HEK293 (cell line): ENCODE data around the gene COL7A1.

Source experiments
- CTCF ChIA-PET: fragments of 350-600 bp; formaldehyde crosslinking; extraction: SDS; loops from one replicate; lab custom pipeline; 2021; ENCODE audit warnings: antibody characterized with exemption; lab: Yijun Ruan, JAX
- POLR2A ChIA-PET: fragments of 300-600 bp; formaldehyde crosslinking; extraction: SDS; loops from one replicate; lab custom pipeline; 2020; ENCODE audit warnings: antibody characterized with exemption, inconsistent platforms; lab: Yijun Ruan, JAX
- H3K27ac ChIP-seq: fragments of 200-500 bp; sonication (Bioruptor generic); 2 replicates; pipeline ENCODE4 v1.5.1; 2014; ENCODE audit warnings: low read depth, low read length, control low read depth, inconsistent platforms; ENCODE audit errors: extremely low read depth
- H3K36me3 ChIP-seq, 2 experiments: fragments of 200-500 bp in 1 of 2; sonication (Bioruptor generic) in 1 of 2; 1 replicate in 1 of 2; 2 replicates in 1 of 2; pipeline ENCODE4 v1.5.1; 2014 to 2017; ENCODE audit warnings: inconsistent platforms in 2 of 2, low read length in 2 of 2; ENCODE audit not compliant: control insufficient read depth in 2 of 2, insufficient read depth in 1 of 2
- H3K4me1 ChIP-seq: fragments of 200-500 bp; sonication (Bioruptor generic); 2 replicates; pipeline ENCODE4 v1.5.1; 2014; ENCODE audit warnings: mild to moderate bottlenecking, low read length, inconsistent platforms; ENCODE audit not compliant: control insufficient read depth, insufficient read depth
- H3K4me3 ChIP-seq: 2 replicates; pipeline ENCODE4 v1.5.1; 2011; ENCODE audit warnings: low read depth, mild to moderate bottlenecking, control low read depth, low read length, moderate library complexity
- H3K9me3 ChIP-seq: fragments of 200-500 bp; sonication (Bioruptor generic); 2 replicates; pipeline ENCODE4 v1.5.1; 2014; ENCODE audit warnings: low read depth, low read length, inconsistent platforms; ENCODE audit not compliant: control insufficient read depth, insufficient read depth
- EGR2 ChIP-seq: fragments of 450-650 bp; formaldehyde crosslinking; IDR thresholded peaks from 2 replicates; pipeline ENCODE4 v1.5.1; 2016; ENCODE audit warnings: low read depth, missing biosample characterization, missing genetic modification characterization
- HOXC10 ChIP-seq: sonication (generic); formaldehyde crosslinking; IDR thresholded peaks from 2 replicates; pipeline ENCODE4 v1.8.1; 2023; ENCODE audit warnings: mild to moderate bottlenecking, missing genetic modification reagents
- KLF7 ChIP-seq: fragments of 450-650 bp; formaldehyde crosslinking; IDR thresholded peaks from 2 replicates; pipeline ENCODE4 v1.5.1; 2016; ENCODE audit warnings: missing biosample characterization, missing genetic modification characterization, borderline replicate concordance
- SALL2 ChIP-seq: fragments of 450-650 bp; formaldehyde crosslinking; IDR thresholded peaks from 2 replicates; pipeline ENCODE4 v1.5.0; 2017; ENCODE audit warnings: missing biosample characterization, mild to moderate bottlenecking, missing genetic modification characterization, borderline replicate concordance
- ZNF24 ChIP-seq: fragments of 450-650 bp; formaldehyde crosslinking; IDR thresholded peaks from 2 replicates; pipeline ENCODE4 v1.5.1; 2016; ENCODE audit warnings: missing biosample characterization, missing genetic modification characterization
- ZNF248 ChIP-seq: fragments of 450-650 bp; formaldehyde crosslinking; IDR thresholded peaks from 2 replicates; pipeline ENCODE4 v1.5.1; 2017; ENCODE audit warnings: missing biosample characterization, missing genetic modification characterization
- ZNF354C ChIP-seq: fragments of 450-650 bp; formaldehyde crosslinking; IDR thresholded peaks from 2 replicates; pipeline ENCODE4 v1.5.1; 2016; ENCODE audit warnings: missing biosample characterization, missing genetic modification characterization, low read depth, borderline replicate concordance
- ZNF37A ChIP-seq: fragments of 450-650 bp; IDR thresholded peaks from 2 replicates; pipeline ENCODE4 v1.5.1; 2018; ENCODE audit warnings: missing biosample characterization, missing genetic modification characterization
- ZNF416 ChIP-seq: fragments of 450-650 bp; formaldehyde crosslinking; IDR thresholded peaks from 2 replicates; pipeline ENCODE4 v1.5.1; 2016; ENCODE audit warnings: missing biosample characterization, missing genetic modification characterization
- ZNF514 ChIP-seq: fragments of 450-650 bp; formaldehyde crosslinking; IDR thresholded peaks from 2 replicates; pipeline ENCODE4 v1.5.1; 2016; ENCODE audit warnings: missing biosample characterization, missing genetic modification characterization
- ZNF530 ChIP-seq: fragments of 450-650 bp; formaldehyde crosslinking; IDR thresholded peaks from 2 replicates; pipeline ENCODE4 v1.5.1; 2016; ENCODE audit warnings: low read depth, missing biosample characterization, missing genetic modification characterization
- ZNF555 ChIP-seq: fragments of 450-650 bp; formaldehyde crosslinking; conservative IDR thresholded peaks from 2 replicates; pipeline ENCODE4 v1.5.1; 2017; ENCODE audit warnings: missing biosample characterization, mild to moderate bottlenecking, missing genetic modification characterization, inconsistent platforms
- ZNF561 ChIP-seq: fragments of 450-650 bp; IDR thresholded peaks from 2 replicates; pipeline ENCODE4 v1.5.1; 2018; ENCODE audit warnings: missing biosample characterization, missing genetic modification characterization, borderline replicate concordance
- ZNF585B ChIP-seq: fragments of 450-650 bp; formaldehyde crosslinking; IDR thresholded peaks from 2 replicates; pipeline ENCODE4 v1.5.1; 2016; ENCODE audit warnings: missing biosample characterization, missing genetic modification characterization
- ZNF610 ChIP-seq: fragments of 450-650 bp; formaldehyde crosslinking; IDR thresholded peaks from 2 replicates; pipeline ENCODE4 v1.5.1; 2016; ENCODE audit warnings: missing biosample characterization, missing genetic modification characterization, borderline replicate concordance
- ZNF621 ChIP-seq: fragments of 450-650 bp; formaldehyde crosslinking; IDR thresholded peaks from 2 replicates; pipeline ENCODE4 v1.5.1; 2017; ENCODE audit warnings: missing biosample characterization, missing genetic modification characterization
- ZNF629 ChIP-seq: fragments of 450-650 bp; formaldehyde crosslinking; IDR thresholded peaks from 2 replicates; pipeline ENCODE4 v1.5.1; 2017; ENCODE audit warnings: missing biosample characterization, missing genetic modification characterization
- ZNF792 ChIP-seq: fragments of 450-650 bp; formaldehyde crosslinking; IDR thresholded peaks from 2 replicates; pipeline ENCODE4 v1.5.1; 2016; ENCODE audit warnings: missing biosample characterization, missing genetic modification characterization
- TF ChIP-seq, protein P1 (sequence below): fragments of 450-650 bp; formaldehyde crosslinking; IDR thresholded peaks from 2 replicates; pipeline ENCODE4 v1.5.1; 2016; ENCODE audit warnings: missing biosample characterization, missing genetic modification characterization, borderline replicate concordance
- TF ChIP-seq, protein P2 (sequence below): fragments of 450-650 bp; formaldehyde crosslinking; IDR thresholded peaks from 2 replicates; pipeline ENCODE4 v1.5.1; 2016; ENCODE audit warnings: missing biosample characterization, missing genetic modification characterization
- TF ChIP-seq, protein P3 (sequence below): fragments of 450-650 bp; formaldehyde crosslinking; IDR thresholded peaks from 2 replicates; pipeline ENCODE4 v1.5.1; 2016; ENCODE audit warnings: missing biosample characterization, missing genetic modification characterization
- TF ChIP-seq, protein P4 (sequence below): fragments of 450-650 bp; formaldehyde crosslinking; IDR thresholded peaks from 2 replicates; pipeline ENCODE4 v1.5.1; 2016; ENCODE audit warnings: missing biosample characterization, missing genetic modification characterization, borderline replicate concordance

Gene COL7A1

DNA sequence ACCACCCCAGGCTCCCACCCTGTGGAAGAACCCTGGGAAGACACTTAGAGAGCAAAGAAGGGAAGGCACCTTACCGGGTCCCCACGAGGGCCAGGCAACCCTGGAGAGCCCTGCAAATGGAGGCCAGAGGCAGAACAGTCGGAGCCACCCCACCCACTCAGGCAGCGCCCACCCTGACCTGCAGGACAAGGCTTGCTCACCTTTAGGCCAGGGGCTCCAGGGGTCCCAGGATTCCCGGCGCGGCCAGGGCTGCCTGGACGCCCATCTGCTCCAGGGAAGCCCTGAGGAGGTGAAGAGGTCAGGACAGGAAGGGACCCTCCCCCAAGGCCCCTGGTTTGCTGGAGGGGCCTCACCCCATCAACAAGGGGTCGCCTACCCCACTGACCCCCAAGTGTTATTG, 10.3 kb downstream of the COL7A1 start:
- no peak for TF ChIP-seq ZNF561 (tag by site-specific recombination)
- TF ChIP-seq KLF7, result no peak
- TF ChIP-seq ZNF530, result no peak
- TF ChIP-seq, protein P1, sequence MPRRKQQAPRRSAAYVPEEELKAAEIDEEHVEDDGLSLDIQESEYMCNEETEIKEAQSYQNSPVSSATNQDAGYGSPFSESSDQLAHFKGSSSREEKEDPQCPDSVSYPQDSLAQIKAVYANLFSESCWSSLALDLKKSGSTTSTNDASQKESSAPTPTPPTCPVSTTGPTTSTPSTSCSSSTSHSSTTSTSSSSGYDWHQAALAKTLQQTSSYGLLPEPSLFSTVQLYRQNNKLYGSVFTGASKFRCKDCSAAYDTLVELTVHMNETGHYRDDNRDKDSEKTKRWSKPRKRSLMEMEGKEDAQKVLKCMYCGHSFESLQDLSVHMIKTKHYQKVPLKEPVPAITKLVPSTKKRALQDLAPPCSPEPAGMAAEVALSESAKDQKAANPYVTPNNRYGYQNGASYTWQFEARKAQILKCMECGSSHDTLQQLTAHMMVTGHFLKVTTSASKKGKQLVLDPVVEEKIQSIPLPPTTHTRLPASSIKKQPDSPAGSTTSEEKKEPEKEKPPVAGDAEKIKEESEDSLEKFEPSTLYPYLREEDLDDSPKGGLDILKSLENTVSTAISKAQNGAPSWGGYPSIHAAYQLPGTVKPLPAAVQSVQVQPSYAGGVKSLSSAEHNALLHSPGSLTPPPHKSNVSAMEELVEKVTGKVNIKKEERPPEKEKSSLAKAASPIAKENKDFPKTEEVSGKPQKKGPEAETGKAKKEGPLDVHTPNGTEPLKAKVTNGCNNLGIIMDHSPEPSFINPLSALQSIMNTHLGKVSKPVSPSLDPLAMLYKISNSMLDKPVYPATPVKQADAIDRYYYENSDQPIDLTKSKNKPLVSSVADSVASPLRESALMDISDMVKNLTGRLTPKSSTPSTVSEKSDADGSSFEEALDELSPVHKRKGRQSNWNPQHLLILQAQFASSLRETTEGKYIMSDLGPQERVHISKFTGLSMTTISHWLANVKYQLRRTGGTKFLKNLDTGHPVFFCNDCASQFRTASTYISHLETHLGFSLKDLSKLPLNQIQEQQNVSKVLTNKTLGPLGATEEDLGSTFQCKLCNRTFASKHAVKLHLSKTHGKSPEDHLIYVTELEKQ (tag by site-specific recombination), result no peak
- TF ChIP-seq ZNF610 (tag by site-specific recombination), result no peak
- TF ChIP-seq ZNF621 (tag by site-specific recombination), result no peak
- TF ChIP-seq ZNF37A, result no peak
- no peak for TF ChIP-seq EGR2
- TF ChIP-seq, all 188 proteins: peak for 0
- ChIA-PET CTCF (no interaction called here), POLR2A (no interaction called here)
- no peaks in the 10 kb centered on the region for H3K9me3 ChIP-seq
- no peak overlapping the region for H3K27ac ChIP-seq
- H3K4me3 ChIP-seq, result no peak overlapping the region
- H3K4me1 ChIP-seq, result no peaks in the 10 kb centered on the region
- H3K36me3 ChIP-seq, result peaks cover 0 to 3% of the 10 kb centered on the region in 2 experiments; a peak in 1 of 3 replicates

DNA sequence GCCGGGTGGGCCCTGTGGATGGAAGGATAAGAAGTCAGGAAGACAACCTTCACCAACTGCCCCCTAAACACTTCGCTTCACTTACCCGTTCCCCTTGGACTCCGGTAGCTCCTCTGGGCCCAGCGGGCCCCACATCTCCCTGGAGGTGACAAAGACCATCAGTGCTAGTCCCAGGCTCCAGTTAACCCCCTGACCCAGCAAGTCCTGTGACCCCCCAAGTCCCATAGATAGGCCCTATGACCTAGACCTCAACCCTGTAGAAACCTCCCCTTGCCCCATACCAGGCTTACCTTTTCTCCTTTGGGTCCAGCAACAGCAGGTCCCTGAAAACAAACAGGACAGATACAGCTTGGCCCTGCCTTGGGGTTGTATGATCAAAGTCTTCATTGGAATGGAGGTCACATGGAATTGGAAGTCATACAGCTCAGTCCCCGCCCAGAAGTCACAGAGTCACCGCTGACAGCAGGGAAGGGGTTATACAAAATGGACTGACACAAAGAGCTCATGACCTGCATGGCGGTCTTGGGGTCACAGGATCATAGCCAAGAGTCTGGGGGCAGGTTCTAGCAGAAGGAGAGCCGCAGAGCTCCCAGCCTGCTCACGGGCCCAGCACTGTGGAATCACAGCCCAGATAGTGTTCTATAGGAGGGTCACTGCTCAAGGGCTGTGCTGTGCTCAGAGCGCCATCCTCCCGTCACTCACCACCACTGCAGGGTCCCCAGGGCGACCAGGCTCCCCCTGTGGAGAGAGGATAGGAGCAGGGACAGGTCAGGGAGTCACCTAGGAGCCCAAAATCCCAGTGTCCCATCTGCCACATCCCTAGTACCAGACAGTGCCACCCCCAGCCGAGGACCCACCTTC, 13.3 kb downstream of the COL7A1 start:
- H3K9me3 ChIP-seq, result no peaks in the 10 kb centered on the region
- POLR2A ChIA-PET, result no interaction called here

DNA sequence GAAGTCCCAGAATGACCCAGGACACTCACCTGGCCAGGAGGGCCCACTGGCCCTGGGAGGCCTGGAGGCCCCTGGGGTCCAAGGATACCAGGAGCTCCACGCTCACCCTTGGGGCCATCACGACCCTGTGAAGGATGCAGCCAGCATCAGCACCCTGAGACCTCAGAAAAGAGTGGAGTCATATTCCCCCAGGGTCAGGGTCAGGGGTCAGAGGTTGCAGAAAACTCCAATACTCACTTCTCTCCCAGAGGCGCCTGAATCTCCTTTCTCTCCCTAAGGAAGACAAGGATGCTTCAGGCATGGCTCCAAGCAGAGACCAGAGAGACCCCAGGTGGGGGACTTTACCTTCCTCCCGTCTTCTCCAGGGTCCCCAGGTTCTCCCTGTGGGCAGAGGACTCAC, 18.5 kb downstream of the COL7A1 start:
- Histone ChIP-seq H3K36me3 (peaks cover 0 to 11% of the 10 kb centered on the region in 2 experiments; a peak in 1 of 3 replicates), H3K27ac (no peak overlapping the region)
- POLR2A ChIA-PET, result no interaction called here
- TF ChIP-seq ZNF792, result no peak
- no peak for TF ChIP-seq ZNF555 (tag by site-specific recombination)
- no peak for TF ChIP-seq ZNF514 (tag by site-specific recombination)
- TF ChIP-seq ZNF24 (tag by site-specific recombination), result no peak
- TF ChIP-seq ZNF354C (tag by site-specific recombination), result no peak
- TF ChIP-seq, protein P2, sequence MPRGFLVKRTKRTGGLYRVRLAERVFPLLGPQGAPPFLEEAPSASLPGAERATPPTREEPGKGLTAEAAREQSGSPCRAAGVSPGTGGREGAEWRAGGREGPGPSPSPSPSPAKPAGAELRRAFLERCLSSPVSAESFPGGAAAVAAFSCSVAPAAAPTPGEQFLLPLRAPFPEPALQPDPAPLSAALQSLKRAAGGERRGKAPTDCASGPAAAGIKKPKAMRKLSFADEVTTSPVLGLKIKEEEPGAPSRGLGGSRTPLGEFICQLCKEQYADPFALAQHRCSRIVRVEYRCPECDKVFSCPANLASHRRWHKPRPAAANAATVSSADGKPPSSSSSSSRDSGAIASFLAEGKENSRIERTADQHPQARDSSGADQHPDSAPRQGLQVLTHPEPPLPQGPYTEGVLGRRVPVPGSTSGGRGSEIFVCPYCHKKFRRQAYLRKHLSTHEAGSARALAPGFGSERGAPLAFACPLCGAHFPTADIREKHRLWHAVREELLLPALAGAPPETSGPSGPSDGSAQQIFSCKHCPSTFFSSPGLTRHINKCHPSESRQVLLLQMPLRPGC (tag by site-specific recombination), result no peak

More for the DNA sequence above, 13.3 kb downstream of the COL7A1 start:
- Histone ChIP-seq H3K27ac (no peak overlapping the region), H3K4me1 (no peaks in the 10 kb centered on the region), H3K36me3 (peaks cover 0 to 13% of the 10 kb centered on the region in 2 experiments; a peak in 1 of 3 replicates), H3K4me3 (no peak overlapping the region)
- CTCF ChIA-PET, result interaction anchor here (0.8 kb wide), 1 partner anchor 54 kb away, joined by 4 read pairs; the partner anchor contains the start of gene SLC26A6
- TF ChIP-seq HOXC10 (no peak), SALL2 (tag by site-specific recombination) (no peak), ZNF629 (tag by site-specific recombination) (no peak), ZNF416 (tag by site-specific recombination) (no peak), ZNF561 (tag by site-specific recombination) (no peak), ZNF585B (tag by site-specific recombination) (no peak), ZNF37A (no peak), ZNF248 (tag by site-specific recombination) (no peak)
- TF ChIP-seq, protein P3, sequence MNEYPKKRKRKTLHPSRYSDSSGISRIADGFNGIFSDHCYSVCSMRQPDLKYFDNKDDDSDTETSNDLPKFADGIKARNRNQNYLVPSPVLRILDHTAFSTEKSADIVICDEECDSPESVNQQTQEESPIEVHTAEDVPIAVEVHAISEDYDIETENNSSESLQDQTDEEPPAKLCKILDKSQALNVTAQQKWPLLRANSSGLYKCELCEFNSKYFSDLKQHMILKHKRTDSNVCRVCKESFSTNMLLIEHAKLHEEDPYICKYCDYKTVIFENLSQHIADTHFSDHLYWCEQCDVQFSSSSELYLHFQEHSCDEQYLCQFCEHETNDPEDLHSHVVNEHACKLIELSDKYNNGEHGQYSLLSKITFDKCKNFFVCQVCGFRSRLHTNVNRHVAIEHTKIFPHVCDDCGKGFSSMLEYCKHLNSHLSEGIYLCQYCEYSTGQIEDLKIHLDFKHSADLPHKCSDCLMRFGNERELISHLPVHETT (tag by site-specific recombination), result no peak
- TF ChIP-seq, protein P4, sequence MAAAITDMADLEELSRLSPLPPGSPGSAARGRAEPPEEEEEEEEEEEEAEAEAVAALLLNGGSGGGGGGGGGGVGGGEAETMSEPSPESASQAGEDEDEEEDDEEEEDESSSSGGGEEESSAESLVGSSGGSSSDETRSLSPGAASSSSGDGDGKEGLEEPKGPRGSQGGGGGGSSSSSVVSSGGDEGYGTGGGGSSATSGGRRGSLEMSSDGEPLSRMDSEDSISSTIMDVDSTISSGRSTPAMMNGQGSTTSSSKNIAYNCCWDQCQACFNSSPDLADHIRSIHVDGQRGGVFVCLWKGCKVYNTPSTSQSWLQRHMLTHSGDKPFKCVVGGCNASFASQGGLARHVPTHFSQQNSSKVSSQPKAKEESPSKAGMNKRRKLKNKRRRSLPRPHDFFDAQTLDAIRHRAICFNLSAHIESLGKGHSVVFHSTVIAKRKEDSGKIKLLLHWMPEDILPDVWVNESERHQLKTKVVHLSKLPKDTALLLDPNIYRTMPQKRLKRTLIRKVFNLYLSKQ (tag by site-specific recombination), result no peak

More for the DNA sequence above, 18.5 kb downstream of the COL7A1 start:
- CTCF ChIA-PET, result no interaction called here
- Histone ChIP-seq H3K4me3 (no peak overlapping the region), H3K9me3 (no peaks in the 10 kb centered on the region), H3K4me1 (no peaks in the 10 kb centered on the region)
